ENCODE results near the gene MCF2L. TPM values are rescaled to one million over a fixed set of nuclear protein-coding genes. Genes with fewer than 3 reads are reported as not detected.

MCF2L gene
- polyA plus RNA-seq, 3 donors = 34.8 to 43.4 (median 35.8) TPM

GRCh38 chr13:112978561-112979405 is 9.8 kb downstream of the MCF2L start:
- DNase-seq = no peak

DNA sequence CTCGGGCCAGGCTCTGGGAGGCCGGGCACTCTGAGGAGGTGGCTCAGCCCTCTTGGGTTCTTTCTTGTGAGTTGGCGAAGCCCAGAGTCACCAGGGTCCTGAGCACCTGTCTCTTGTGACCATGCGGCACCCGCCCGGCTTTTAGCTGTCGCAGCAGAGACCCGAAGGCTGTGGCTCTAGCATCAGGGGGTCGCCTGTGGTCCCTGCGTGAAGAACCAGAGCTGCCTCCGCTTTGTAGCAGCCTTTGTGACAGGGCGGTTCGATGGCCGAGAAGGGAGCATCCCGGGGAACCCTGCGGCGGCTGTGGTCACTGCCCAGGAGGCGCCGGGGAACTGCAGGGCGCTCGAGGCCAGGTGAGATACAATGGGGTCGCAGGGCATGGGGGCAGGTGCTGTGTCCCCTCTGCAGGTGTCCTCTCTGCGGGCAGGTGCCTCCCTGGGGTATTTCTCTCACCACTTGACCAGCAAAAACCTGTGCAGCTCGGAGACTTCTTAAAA is 10.4 kb downstream of the MCF2L start:
- no peak for DNase-seq

- no peak for DNase-seq
These were observed 11.4 kb downstream of the MCF2L start for GRCh38 chr13:112980434-112980833.

- no peak for DNase-seq
These were observed 12.4 kb downstream of the MCF2L start for GRCh38 chr13:112981451-112981850.

GRCh38 chr13:112982281-112983041 is 13.4 kb downstream of the MCF2L start:
- no peak for DNase-seq

GRCh38 chr13:112983042-112983305 is 14.0 kb downstream of the MCF2L start:
- DNase-seq = no peak

GRCh38 chr13:112983428-112984196 is 14.6 kb downstream of the MCF2L start:
- no peak for DNase-seq

DNA sequence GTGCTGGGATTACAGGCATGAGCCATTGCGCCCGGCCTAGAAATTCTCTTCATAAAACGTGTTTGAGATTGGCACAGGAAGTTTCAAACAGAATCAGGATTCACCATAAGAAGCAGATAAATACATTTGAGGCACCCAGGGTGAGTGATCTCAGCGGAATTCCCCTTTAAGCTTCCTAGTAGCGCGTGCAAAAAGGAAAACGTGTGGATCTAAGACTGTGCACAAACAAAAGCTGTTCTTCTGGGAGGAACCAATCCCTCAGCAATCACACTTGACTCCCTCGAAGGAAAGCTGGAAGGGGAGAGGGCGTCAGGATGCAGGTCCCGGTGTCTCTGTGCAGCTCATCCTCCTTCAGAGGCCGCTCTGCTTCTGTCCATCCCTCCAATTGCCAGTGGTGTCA is 15.5 kb downstream of the MCF2L start:
- no peak for DNase-seq

- DNase-seq = no peak
These were observed 16.2 kb downstream of the MCF2L start for GRCh38 chr13:112984954-112985802.

- no peak for DNase-seq
These were observed 16.9 kb downstream of the MCF2L start for GRCh38 chr13:112985803-112986408.

GRCh38 chr13:112986470-112986869 is 17.5 kb downstream of the MCF2L start:
- no peak for DNase-seq

- DNase-seq = no peak
These were observed 18.1 kb downstream of the MCF2L start for GRCh38 chr13:112986946-112987681.

- DNase-seq = no peak
These were observed 18.6 kb downstream of the MCF2L start for GRCh38 chr13:112987682-112988024.

- no peak for DNase-seq
These were observed 21.8 kb downstream of the MCF2L start for GRCh38 chr13:112990783-112991182.

GRCh38 chr13:112991609-112992008 is 22.6 kb downstream of the MCF2L start:
- DNase-seq = no peak

GRCh38 chr13:112992931-112993680 is 24.1 kb downstream of the MCF2L start:
- DNase-seq = no peak

DNA sequence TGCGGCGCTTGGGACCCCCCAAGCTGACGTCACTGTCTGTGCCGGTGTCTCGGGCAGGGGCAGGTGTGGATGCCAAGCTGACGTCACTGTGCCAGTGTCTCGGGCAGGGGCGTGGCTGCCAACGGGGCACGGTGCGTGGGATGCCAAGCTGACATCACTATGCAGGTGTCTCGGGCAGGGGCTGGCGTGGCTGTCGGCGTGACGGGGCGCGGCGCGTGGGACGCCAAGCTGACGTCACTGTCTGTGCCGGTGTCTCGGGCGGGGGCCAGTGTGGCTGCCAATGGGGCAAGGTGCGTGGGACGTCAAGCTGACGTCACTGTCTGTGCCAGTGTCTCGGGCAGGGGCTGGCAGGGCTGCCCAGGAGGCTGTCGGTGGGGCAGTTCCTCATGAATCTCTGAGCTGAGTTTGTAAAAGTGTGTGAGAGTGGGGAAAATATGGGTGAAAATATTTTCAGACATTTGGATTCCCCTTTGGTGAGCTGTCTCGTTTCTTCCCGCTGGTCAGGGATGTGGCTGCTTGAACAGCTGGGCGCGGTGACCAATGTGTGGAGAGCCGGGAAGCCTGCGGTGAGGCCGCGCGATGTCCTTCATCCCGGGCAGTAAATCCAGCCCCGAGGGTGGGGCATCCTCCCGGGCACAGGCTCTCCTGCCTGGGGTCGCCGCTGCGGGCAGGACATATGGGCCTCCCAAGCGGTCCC is 25.2 kb downstream of the MCF2L start:
- no peak for DNase-seq

DNA sequence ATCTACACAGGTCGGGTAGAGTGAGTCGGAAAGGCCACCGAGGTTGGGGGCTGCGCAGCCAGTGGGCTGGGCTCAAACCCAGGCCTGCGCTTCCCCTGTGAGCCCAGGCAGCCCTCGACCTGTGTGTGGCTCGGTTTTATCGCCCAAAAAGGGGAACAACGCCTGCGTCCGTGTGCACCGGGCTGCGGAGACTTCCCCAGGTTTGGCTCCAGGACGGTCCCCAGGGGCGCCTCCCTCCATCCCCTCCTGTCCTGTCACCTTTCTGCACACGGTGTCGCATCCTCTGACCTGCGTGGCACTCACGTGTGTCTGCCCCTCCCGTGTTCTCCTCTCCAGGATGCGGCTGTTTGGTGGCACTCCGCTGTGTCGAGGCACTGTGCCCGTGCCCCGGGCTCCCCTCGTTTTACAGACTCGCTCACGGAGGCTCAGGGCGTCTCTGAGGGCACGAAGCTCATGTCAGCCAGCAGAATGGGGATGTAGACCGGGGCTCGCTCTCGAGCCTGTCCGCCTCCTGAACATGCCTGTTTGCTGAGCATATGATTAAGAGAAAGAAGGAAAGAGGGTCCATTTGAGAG is 25.9 kb downstream of the MCF2L start:
- DNase-seq = no peak

Measured in renal pelvis (tissue), 4 donors.